Left ventricle myocardium inferior (tissue), 1 donor: Measurements from ENCODE around the gene ASB1. TPM values are rescaled to one million over a fixed set of nuclear protein-coding genes. Genes with fewer than 3 reads are reported as not detected.

Experiments
- DNase-seq: peaks from one replicate; pipeline ENCODE4 v3.0.0-alpha.2; 2020
- H3K27ac ChIP-seq: fragments of 200-600 bp; replicated peaks from 2 replicates; pipeline ENCODE4 v1.8.0; 2021
- H3K27me3 ChIP-seq: fragments of 200-600 bp; 2 replicates; pipeline ENCODE4 v1.8.0; 2021; ENCODE audit warnings: low read depth
- H3K36me3 ChIP-seq: fragments of 200-600 bp; 2 replicates; pipeline ENCODE4 v1.8.0; 2021
- H3K4me1 ChIP-seq: fragments of 200-600 bp; 2 replicates; pipeline ENCODE4 v1.8.0; 2021
- H3K4me3 ChIP-seq: fragments of 200-600 bp; 2 replicates; pipeline ENCODE4 v1.8.0; 2021; ENCODE audit warnings: mild to moderate bottlenecking, moderate library complexity
- H3K9me3 ChIP-seq: fragments of 200-600 bp; replicated peaks from 2 replicates; pipeline ENCODE4 v1.8.0; 2021
- CTCF ChIP-seq: fragments of 200-600 bp; IDR thresholded peaks from 2 replicates; pipeline ENCODE4 v1.8.0; 2021; ENCODE audit warnings: antibody characterized with exemption, mild to moderate bottlenecking, borderline replicate concordance
- intact Hi-C: fragments of 100-400 bp; cut with micrococcal nuclease; formaldehyde crosslinking; loops from one replicate; pipeline ENCODE4 v1.11.0; 2022
- total RNA-seq: library from RNA; stranded (reverse); fragmentation: NEBNext Ultra II Directional; extraction: Animal tissue kit (Norgen Biotek cat#: 25700); gene quantifications from one replicate; pipeline ENCODE4 v1.2.1, GENCODE V29; 2021
- donor health status: DM: no; HTN: yes; CAD: no; lungs with severe emphysema.

Gene ASB1
- total RNA-seq, 1 donor from 2014 or later, result 52.6 TPM

GRCh38 chr2:238427435-238428162 lies 872 bp downstream of the ASB1 start:
- TF ChIP-seq CTCF, result no peak

GRCh38 chr2:238428866-238429265 lies 2.1 kb downstream of the ASB1 start:
- no peak overlapping the region for H3K4me3 ChIP-seq
- peaks cover 27% of the 10 kb centered on the region for H3K27me3 ChIP-seq
- peaks cover 16% of the 10 kb centered on the region for H3K9me3 ChIP-seq
- H3K27ac ChIP-seq, result no peak overlapping the region
- no peak for DNase-seq
- peaks cover 37% of the 10 kb centered on the region for H3K4me1 ChIP-seq
- no peak for TF ChIP-seq CTCF
- intact Hi-C loops, result no loop called here
- H3K36me3 ChIP-seq, result peaks cover 16% of the 10 kb centered on the region

More at GRCh38 chr2:238427435-238428162, 872 bp downstream of the ASB1 start:
- Histone ChIP-seq H3K27me3 (peaks cover 40% of the 10 kb centered on the region), H3K9me3 (peaks cover 16% of the 10 kb centered on the region), H3K4me3 (peak overlapping the region; percentile 92), H3K4me1 (peaks cover 38% of the 10 kb centered on the region), H3K27ac (peak overlapping the region; percentile 92), H3K36me3 (peaks cover 9% of the 10 kb centered on the region)
- no peak for DNase-seq
- intact Hi-C loops, result no loop called here

GRCh38 chr2:238430781-238431180 lies 4.1 kb downstream of the ASB1 start:
- Histone ChIP-seq H3K9me3 (peaks cover 16% of the 10 kb centered on the region), H3K36me3 (peaks cover 35% of the 10 kb centered on the region), H3K4me3 (no peak overlapping the region), H3K4me1 (peaks cover 33% of the 10 kb centered on the region), H3K27ac (no peak overlapping the region), H3K27me3 (peaks cover 8% of the 10 kb centered on the region)
- no peak for DNase-seq
- intact Hi-C loops, result no loop called here
- TF ChIP-seq CTCF, result no peak

GRCh38 chr2:238431456-238431855 lies 4.7 kb downstream of the ASB1 start:
- Histone ChIP-seq H3K36me3 (peaks cover 37% of the 10 kb centered on the region), H3K27me3 (peaks cover 1% of the 10 kb centered on the region), H3K4me3 (no peak overlapping the region), H3K9me3 (peaks cover 16% of the 10 kb centered on the region), H3K27ac (no peak overlapping the region), H3K4me1 (peaks cover 26% of the 10 kb centered on the region)
- intact Hi-C loops, result no loop called here
- TF ChIP-seq CTCF, result no peak
- no peak for DNase-seq

- peaks cover 37% of the 10 kb centered on the region for H3K36me3 ChIP-seq
These were observed 6.7 kb downstream of the ASB1 start for GRCh38 chr2:238433300-238433915.

More at GRCh38 chr2:238433300-238433915, 6.7 kb downstream of the ASB1 start:
- intact Hi-C loops, result no loop called here
- Histone ChIP-seq H3K4me1 (peaks cover 9% of the 10 kb centered on the region), H3K27me3 (no peaks in the 10 kb centered on the region), H3K27ac (no peak overlapping the region), H3K9me3 (peaks cover 16% of the 10 kb centered on the region), H3K4me3 (no peak overlapping the region)
- TF ChIP-seq CTCF, result no peak
- no peak for DNase-seq
